GM19438 (cell line): ENCODE data around the gene EMC9.

Source experiments
- ATAC-seq: cut with Tn5 transposase; IDR thresholded peaks from one replicate; pipeline ENCODE4 v1.9.1; 2021; ENCODE audit warnings: low read depth; ENCODE audit not compliant: unreplicated experiment

EMC9 gene

GRCh38 chr14:24150567-24150966, 9.2 kb upstream of the EMC9 start:
- ATAC-seq = no peak

- no peak for ATAC-seq
Observed at GRCh38 chr14:24150061-24150460, 8.7 kb upstream of the EMC9 start.

- ATAC-seq = no peak
Observed at GRCh38 chr14:24149302-24149969, 8.0 kb upstream of the EMC9 start.

GRCh38 chr14:24147761-24148428, 6.5 kb upstream of the EMC9 start:
- ATAC-seq = no peak

- peak; percentile 82 for ATAC-seq
Observed at GRCh38 chr14:24146978-24147760, 5.8 kb upstream of the EMC9 start, which contains the start of gene RNF31. Gene RNF31, plus strand, starts transcription at chr14:24147498. Its CDS starts 201 bp downstream, at chr14:24147699.

- ATAC-seq = peak; percentile 59
Observed at GRCh38 chr14:24146453-24146977, 5.1 kb upstream of the EMC9 start, which contains the start of gene PSME2. Gene PSME2, minus strand, starts transcription at chr14:24146610. Its CDS starts 29 bp downstream, at chr14:24146581.

- no peak for ATAC-seq
Observed at GRCh38 chr14:24145690-24146452, 4.5 kb upstream of the EMC9 start.

GRCh38 chr14:24145219-24145618, 3.8 kb upstream of the EMC9 start:
- no peak for ATAC-seq

- ATAC-seq = no peak
Observed at GRCh38 chr14:24144451-24144850, 3.1 kb upstream of the EMC9 start.

GRCh38 chr14:24143511-24143910, 2.1 kb upstream of the EMC9 start:
- no peak for ATAC-seq

- no peak for ATAC-seq
Observed at GRCh38 chr14:24139272-24139934, 2.0 kb downstream of the EMC9 start.

GRCh38 chr14:24138396-24139271, 2.8 kb downstream of the EMC9 start:
- no peak for ATAC-seq

- ATAC-seq = no peak
Observed at GRCh38 chr14:24137529-24138395, 3.6 kb downstream of the EMC9 start.

GRCh38 chr14:24136684-24137528, 4.5 kb downstream of the EMC9 start:
- no peak for ATAC-seq

- ATAC-seq = peak; percentile 86
Observed at GRCh38 chr14:24135834-24136683, 5.3 kb downstream of the EMC9 start, which contains the start of gene PSME1. Gene PSME1, plus strand, starts transcription at chr14:24136194. Its CDS starts 69 bp downstream, at chr14:24136263.

- ATAC-seq = peak; percentile 4
Observed at GRCh38 chr14:24135584-24135833, 5.9 kb downstream of the EMC9 start.
